Measurements from ENCODE around the gene NCAM2. TPM values are rescaled to one million over a fixed set of nuclear protein-coding genes. Genes with fewer than 3 reads are reported as not detected.

NCAM2 gene
- total and polyA plus RNA-seq, 2 experiments from 2014 or later: 0.36 to 0.83 TPM

DNA sequence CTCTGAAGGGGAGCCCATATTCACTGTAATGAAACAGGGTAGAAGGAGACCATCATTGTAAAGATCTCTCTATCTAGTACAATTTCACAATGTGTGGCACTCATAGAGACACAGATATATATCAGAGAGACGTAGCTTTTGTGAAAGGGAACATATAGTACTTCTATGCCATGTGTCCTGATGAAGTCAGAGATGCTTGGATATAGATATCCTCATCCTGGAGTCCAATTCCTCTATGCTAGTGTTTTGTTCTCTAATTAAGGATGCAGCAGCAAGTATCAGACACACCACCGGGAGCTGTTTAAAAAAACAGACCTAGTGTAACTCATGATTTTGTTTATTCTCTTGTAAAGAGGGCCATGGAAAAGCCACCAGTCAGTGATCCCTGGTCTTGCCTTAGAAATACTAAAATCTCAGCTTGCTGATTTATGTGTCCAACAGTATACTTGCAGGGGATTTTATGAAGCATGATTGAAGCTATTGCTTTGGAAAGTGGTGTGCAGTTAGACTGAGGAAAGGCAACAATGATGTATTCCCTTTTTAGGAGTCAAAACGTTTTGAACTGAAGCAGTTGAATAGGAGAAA, 2.5 kb downstream of the NCAM2 start:
- H3K36me3 Mint-ChIP-seq (ENCODE audit: low read depth): no peaks in the 10 kb centered on the region
- H3K27ac Mint-ChIP-seq: no peak overlapping the region
- peaks cover 5% of the 10 kb centered on the region; the same call in 1 of the 2 replicates for H3F3A ChIP-seq (replicated peaks; ENCODE audit: low read depth)
- no peak overlapping the region for H3K4me3 ChIP-seq
- no peak overlapping the region for H3K27ac ChIP-seq (ENCODE audit: low read depth)
- H3K4me3 Mint-ChIP-seq: no peak overlapping the region
- H3K27me3 Mint-ChIP-seq (ENCODE audit: insufficient read depth, low read depth, poor library complexity): peaks cover 17% of the 10 kb centered on the region
- peaks cover 34% of the 10 kb centered on the region for H3K27me3 ChIP-seq (ENCODE audit: insufficient read depth)
- H3K4me2 ChIP-seq: no peak overlapping the region
- H2AFZ ChIP-seq: no peak overlapping the region
- H3K36me3 ChIP-seq (ENCODE audit: insufficient read depth): no peaks in the 10 kb centered on the region
- no peaks in the 10 kb centered on the region for H4K20me1 ChIP-seq (replicated peaks; ENCODE audit: insufficient read depth)
- DNase-seq (ENCODE audit: low spot score) (no peak), ATAC-seq (no peak)
- H3K79me2 ChIP-seq (replicated peaks; ENCODE audit: insufficient read depth): no peaks in the 10 kb centered on the region
- no peak for TF ChIP-seq ZNF462 (CRISPR knock-in tag; IDR thresholded peaks at IDR 0.05)
- TF ChIP-seq ZNF331 (CRISPR knock-in tag; IDR thresholded peaks at IDR 0.05; ENCODE audit: low read depth): no peak
- no peak for TF ChIP-seq STAT1 (IDR thresholded peaks at IDR 0.05; ENCODE audit: unreplicated experiment)
- TF ChIP-seq REST (IDR thresholded peaks at IDR 0.05; ENCODE audit: unreplicated experiment): no peak
- no peak for TF ChIP-seq CTCF (conservative IDR thresholded peaks at IDR 0.05; ENCODE audit: low read depth in 2 of 2)
- no peak for TF ChIP-seq CREB1 (CRISPR knock-in tag; IDR thresholded peaks at IDR 0.05; ENCODE audit: low read depth)
- no peak for TF ChIP-seq JUNB (IDR thresholded peaks at IDR 0.05; ENCODE audit: unreplicated experiment)
- no peak for TF ChIP-seq EZH2 (IDR thresholded peaks at IDR 0.05; ENCODE audit: low read depth, unreplicated experiment)
- no peak for TF ChIP-seq ETS1 (IDR thresholded peaks at IDR 0.05)
- TF ChIP-seq ZNF114 (CRISPR knock-in tag; IDR thresholded peaks at IDR 0.05): no peak
- TF ChIP-seq EZH2phosphoT487 (IDR thresholded peaks at IDR 0.05; ENCODE audit: unreplicated experiment): no peak
- no peak for TF ChIP-seq POLR2AphosphoS5 (IDR thresholded peaks at IDR 0.05; ENCODE audit: low read depth)
- TF ChIP-seq NANOG (IDR thresholded peaks at IDR 0.05; ENCODE audit: borderline replicate concordance): no peak
- H3K9me3 Mint-ChIP-seq: no peaks in the 10 kb centered on the region
- no peaks in the 10 kb centered on the region for H3K9me2 ChIP-seq (ENCODE audit: insufficient read depth)
- H3K4me1 ChIP-seq (ENCODE audit: insufficient read depth): peaks cover 8% of the 10 kb centered on the region
- H3K4me1 Mint-ChIP-seq: peaks cover 8% of the 10 kb centered on the region

All from GM23338 (cell line).